Measurements from ENCODE around the gene CDK12. TPM values are rescaled to one million over a fixed set of nuclear protein-coding genes. Genes with fewer than 3 reads are reported as not detected.

The CDK12 gene
- total RNA-seq, 1 experiment from 2014 or later, result 67.0 TPM

DNA sequence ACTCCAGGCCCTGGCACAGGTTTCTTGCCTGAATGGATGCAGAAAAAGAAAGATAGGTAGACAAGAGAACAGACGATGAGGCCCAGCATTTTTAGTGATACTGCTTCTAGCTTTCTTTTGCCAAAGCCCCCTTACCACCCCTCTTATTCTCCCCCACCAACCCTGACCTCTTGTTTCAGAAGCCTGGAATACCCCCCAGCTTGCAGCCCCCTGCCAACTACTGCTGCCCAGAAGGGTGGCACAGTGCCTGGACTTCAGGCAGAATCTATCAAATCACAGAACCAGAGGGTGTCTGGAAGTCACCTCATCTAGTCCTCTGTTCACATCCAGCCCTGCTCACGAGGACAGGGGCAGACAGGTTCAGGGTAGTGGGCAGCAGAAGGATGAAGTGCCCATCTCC, 110.8 kb downstream of the CDK12 start:
- Histone ChIP-seq H3K9me3 (ENCODE audit: low read length) (peaks cover 7% of the 10 kb centered on the region; the same call in 1 of the 2 replicates), H3K9ac (ENCODE audit: low read length) (no peak overlapping the region), H4K20me1 (ENCODE audit: insufficient read depth, low read depth, low read length) (no peaks in the 10 kb centered on the region), H3K27ac (ENCODE audit: low read length) (no peak overlapping the region), H3K79me2 (ENCODE audit: low read length) (no peaks in the 10 kb centered on the region), H2AFZ (ENCODE audit: low read length) (no peak overlapping the region), H3K4me2 (ENCODE audit: low read depth, low read length, poor library complexity, severe bottlenecking) (no peak overlapping the region), H3K9me2 (replicated peaks; ENCODE audit: insufficient read depth, low read length) (no peaks in the 10 kb centered on the region), H3K36me3 (ENCODE audit: insufficient read depth, low read length) (peaks cover 31% of the 10 kb centered on the region), H3K4me3 (ENCODE audit: low read length) (no peak overlapping the region), H3K27me3 (ENCODE audit: low read length) (no peaks in the 10 kb centered on the region), H3K4me1 (ENCODE audit: low read length) (peaks cover 16% of the 10 kb centered on the region)
- no peak for DNase-seq

DNA sequence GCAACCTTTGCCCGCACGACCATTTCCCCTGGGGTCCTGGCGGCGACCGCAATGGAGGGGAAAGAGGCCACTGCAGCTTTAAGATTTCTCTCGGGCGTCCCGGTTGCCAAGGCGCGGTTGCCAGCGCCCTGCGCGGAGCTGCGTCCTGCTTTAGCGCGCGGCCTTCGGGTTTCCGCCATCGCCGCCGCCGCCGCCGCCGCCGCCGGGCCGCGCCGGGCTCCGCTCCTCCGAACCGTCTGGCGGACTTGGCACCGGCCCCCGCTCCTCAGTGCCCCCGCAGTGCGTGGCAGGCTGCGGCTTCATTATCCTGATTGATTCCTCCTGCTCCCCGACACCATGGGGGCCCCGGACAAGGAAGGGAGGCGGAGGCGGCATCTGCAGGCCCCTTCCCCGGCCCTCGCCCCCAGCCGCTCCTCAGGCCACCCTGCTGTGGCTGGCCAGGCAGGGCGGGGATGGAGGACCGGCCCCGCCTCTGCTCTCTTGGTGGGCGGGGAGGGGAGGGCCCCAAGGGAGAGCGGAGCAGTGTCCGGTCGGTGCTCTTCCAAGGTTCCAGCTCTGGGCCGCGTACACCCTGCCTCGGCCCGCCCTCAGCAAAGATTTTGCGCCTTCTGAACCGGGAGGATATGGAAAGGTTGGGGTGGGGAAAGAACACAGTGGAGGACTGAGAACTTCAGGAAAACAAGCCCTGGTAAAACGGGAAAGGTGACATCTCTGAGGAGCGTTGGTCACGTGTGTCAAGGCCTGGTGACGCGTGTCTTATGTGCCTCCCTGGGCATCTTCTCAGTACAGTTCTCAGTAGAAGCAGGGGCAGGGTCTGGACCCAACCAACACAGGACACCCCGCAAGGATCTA, 112.4 kb downstream of the CDK12 start:
- no peaks in the 10 kb centered on the region for H3K27me3 ChIP-seq (ENCODE audit: low read length)
- peaks cover 7% of the 10 kb centered on the region; the same call in 1 of the 2 replicates for H3K9me3 ChIP-seq (ENCODE audit: low read length)
- no peak overlapping the region for H3K27ac ChIP-seq (ENCODE audit: low read length)
- no peaks in the 10 kb centered on the region for H3K79me2 ChIP-seq (ENCODE audit: low read length)
- no peaks in the 10 kb centered on the region for H3K9me2 ChIP-seq (replicated peaks; ENCODE audit: insufficient read depth, low read length)
- H3K4me2 ChIP-seq (ENCODE audit: low read depth, low read length, poor library complexity, severe bottlenecking), result peak overlapping the region; percentile 94
- H3K4me1 ChIP-seq (ENCODE audit: low read length), result peaks cover 16% of the 10 kb centered on the region
- peaks cover 26% of the 10 kb centered on the region for H3K36me3 ChIP-seq (ENCODE audit: insufficient read depth, low read length)
- H3K9ac ChIP-seq (ENCODE audit: low read length), result peak overlapping the region; percentile 86
- H2AFZ ChIP-seq (ENCODE audit: low read length), result peak overlapping the region; percentile 52; the same call in 1 of the 2 replicates
- no peaks in the 10 kb centered on the region for H4K20me1 ChIP-seq (ENCODE audit: insufficient read depth, low read depth, low read length)
- peak overlapping the region; percentile 81 for H3K4me3 ChIP-seq (ENCODE audit: low read length)
- DNase-seq, result peak; percentile 82

DNA sequence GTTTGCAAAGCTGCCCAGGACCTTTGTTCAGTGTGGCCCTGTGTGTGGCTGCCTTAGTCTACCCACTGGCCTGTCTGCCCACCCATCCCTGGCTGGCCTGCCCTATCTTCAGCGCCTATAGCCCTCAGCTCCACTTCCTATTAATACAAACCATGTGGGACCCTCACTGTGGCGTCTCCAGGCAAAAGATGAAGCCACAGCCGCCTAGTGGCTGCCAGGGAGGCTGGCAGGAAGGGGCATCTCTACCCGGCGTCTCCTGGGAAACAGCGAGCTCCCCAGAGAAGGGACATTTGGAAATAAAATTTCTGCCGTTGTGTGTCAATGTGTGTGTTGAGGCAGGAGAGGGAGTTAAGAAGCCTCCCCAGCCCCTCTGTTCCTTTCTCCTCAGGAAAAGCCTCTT, 114.9 kb downstream of the CDK12 start:
- Histone ChIP-seq H3K4me1 (ENCODE audit: low read length) (peaks cover 16% of the 10 kb centered on the region), H3K36me3 (ENCODE audit: insufficient read depth, low read length) (peaks cover 3% of the 10 kb centered on the region), H3K9me3 (ENCODE audit: low read length) (no peaks in the 10 kb centered on the region), H3K27me3 (ENCODE audit: low read length) (no peaks in the 10 kb centered on the region), H4K20me1 (ENCODE audit: insufficient read depth, low read depth, low read length) (no peaks in the 10 kb centered on the region), H3K27ac (ENCODE audit: low read length) (no peak overlapping the region), H3K4me3 (ENCODE audit: low read length) (no peak overlapping the region), H3K9ac (ENCODE audit: low read length) (no peak overlapping the region), H3K4me2 (ENCODE audit: low read depth, low read length, poor library complexity, severe bottlenecking) (no peak overlapping the region), H3K79me2 (ENCODE audit: low read length) (no peaks in the 10 kb centered on the region), H3K9me2 (replicated peaks; ENCODE audit: insufficient read depth, low read length) (no peaks in the 10 kb centered on the region), H2AFZ (ENCODE audit: low read length) (no peak overlapping the region)
- DNase-seq, result peak; percentile 75

DNA sequence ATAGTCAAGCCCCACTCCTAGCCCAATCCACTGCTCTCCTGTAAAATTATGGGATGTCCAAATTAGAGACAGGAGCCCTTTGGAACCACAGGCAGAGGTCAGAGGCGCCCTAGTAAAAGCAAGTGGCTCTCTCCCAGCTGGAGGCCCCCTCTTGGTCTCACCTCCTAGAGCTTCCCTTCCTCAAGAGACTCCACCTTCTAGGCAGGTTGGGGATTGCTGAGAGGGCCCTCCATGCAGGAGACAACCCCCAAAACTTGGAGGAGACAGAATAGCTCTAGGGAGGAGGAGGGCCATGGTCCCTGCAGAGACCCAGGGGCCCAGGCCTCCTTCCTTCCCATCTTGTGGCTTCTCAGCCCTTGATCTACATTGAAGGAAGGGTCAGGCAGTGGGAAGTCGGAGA, 117.0 kb downstream of the CDK12 start:
- Histone ChIP-seq H3K36me3 (ENCODE audit: insufficient read depth, low read length) (no peaks in the 10 kb centered on the region), H3K9me3 (ENCODE audit: low read length) (no peaks in the 10 kb centered on the region), H2AFZ (ENCODE audit: low read length) (no peak overlapping the region), H3K9me2 (replicated peaks; ENCODE audit: insufficient read depth, low read length) (no peaks in the 10 kb centered on the region), H3K27ac (ENCODE audit: low read length) (no peak overlapping the region), H3K27me3 (ENCODE audit: low read length) (no peaks in the 10 kb centered on the region), H4K20me1 (ENCODE audit: insufficient read depth, low read depth, low read length) (no peaks in the 10 kb centered on the region), H3K79me2 (ENCODE audit: low read length) (no peaks in the 10 kb centered on the region), H3K9ac (ENCODE audit: low read length) (no peak overlapping the region), H3K4me2 (ENCODE audit: low read depth, low read length, poor library complexity, severe bottlenecking) (no peak overlapping the region), H3K4me3 (ENCODE audit: low read length) (no peak overlapping the region), H3K4me1 (ENCODE audit: low read length) (peaks cover 16% of the 10 kb centered on the region)
- DNase-seq, result no peak

DNA sequence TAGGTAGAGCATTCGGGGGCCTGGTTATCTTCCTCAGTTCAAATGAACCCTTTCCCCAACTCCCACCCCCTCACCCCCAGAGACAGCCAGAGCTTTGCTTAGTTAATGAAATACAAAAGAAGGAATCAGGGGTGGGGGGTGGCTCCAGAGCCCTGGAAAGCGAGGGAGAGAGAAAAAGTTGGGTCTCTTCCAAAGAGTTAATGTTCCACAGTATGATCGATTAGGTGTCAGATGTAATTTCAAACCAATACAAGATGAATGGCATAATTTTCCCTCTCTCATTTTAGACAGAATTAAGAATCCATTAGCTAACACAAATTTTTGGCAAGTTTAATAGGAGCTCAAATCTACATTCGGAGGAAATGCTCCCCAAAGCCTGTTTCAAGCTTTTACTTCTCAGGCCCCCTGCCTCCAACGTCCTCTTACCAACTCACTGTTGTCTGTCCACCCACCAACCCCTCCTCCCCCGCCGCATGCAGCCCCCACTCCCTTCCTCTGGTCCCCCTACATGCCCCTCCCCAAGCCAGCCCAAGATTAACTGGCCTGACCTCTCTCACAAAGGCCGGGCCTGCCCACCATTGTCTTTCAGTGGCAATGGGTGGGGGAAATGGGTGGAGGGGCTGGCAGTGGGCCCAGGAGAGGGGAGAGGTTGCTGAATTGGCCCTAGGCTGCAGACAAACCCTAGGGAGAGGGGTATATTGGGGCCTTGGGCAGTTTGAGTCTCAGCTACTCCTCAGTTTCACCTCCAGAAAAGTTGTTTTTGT, 118.2 kb downstream of the CDK12 start:
- Histone ChIP-seq H3K79me2 (ENCODE audit: low read length) (no peaks in the 10 kb centered on the region), H3K36me3 (ENCODE audit: insufficient read depth, low read length) (no peaks in the 10 kb centered on the region), H4K20me1 (ENCODE audit: insufficient read depth, low read depth, low read length) (no peaks in the 10 kb centered on the region), H3K9ac (ENCODE audit: low read length) (no peak overlapping the region), H3K27me3 (ENCODE audit: low read length) (no peaks in the 10 kb centered on the region), H3K9me2 (replicated peaks; ENCODE audit: insufficient read depth, low read length) (no peaks in the 10 kb centered on the region), H3K27ac (ENCODE audit: low read length) (no peak overlapping the region), H3K9me3 (ENCODE audit: low read length) (no peaks in the 10 kb centered on the region), H3K4me2 (ENCODE audit: low read depth, low read length, poor library complexity, severe bottlenecking) (no peak overlapping the region), H2AFZ (ENCODE audit: low read length) (no peak overlapping the region), H3K4me1 (ENCODE audit: low read length) (peaks cover 9% of the 10 kb centered on the region), H3K4me3 (ENCODE audit: low read length) (no peak overlapping the region)
- no peak for DNase-seq

DNA sequence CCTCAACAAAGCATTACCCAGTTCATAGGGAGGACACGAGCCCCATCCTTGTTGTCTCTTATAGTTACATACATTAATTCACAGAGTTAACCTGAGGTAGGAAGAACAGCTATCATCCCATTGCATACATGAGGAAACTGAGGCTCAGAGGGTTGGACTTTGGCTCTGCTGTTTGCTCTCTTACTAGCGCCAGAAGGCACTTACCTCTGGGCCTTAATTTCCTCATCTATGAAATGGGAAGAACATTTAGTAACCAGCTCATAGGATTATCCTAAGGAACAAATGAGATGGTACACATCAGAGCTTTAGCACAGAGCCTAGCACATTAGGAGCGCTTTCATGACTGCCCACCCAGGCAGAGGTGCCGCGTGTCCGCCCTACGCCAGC, 118.8 kb downstream of the CDK12 start:
- Histone ChIP-seq H3K4me2 (ENCODE audit: low read depth, low read length, poor library complexity, severe bottlenecking) (no peak overlapping the region), H3K36me3 (ENCODE audit: insufficient read depth, low read length) (no peaks in the 10 kb centered on the region), H2AFZ (ENCODE audit: low read length) (no peak overlapping the region), H3K27ac (ENCODE audit: low read length) (no peak overlapping the region), H3K9me3 (ENCODE audit: low read length) (no peaks in the 10 kb centered on the region), H3K79me2 (ENCODE audit: low read length) (no peaks in the 10 kb centered on the region), H4K20me1 (ENCODE audit: insufficient read depth, low read depth, low read length) (no peaks in the 10 kb centered on the region), H3K4me1 (ENCODE audit: low read length) (peaks cover 9% of the 10 kb centered on the region), H3K27me3 (ENCODE audit: low read length) (no peaks in the 10 kb centered on the region), H3K4me3 (ENCODE audit: low read length) (no peak overlapping the region), H3K9me2 (replicated peaks; ENCODE audit: insufficient read depth, low read length) (no peaks in the 10 kb centered on the region), H3K9ac (ENCODE audit: low read length) (no peak overlapping the region)
- DNase-seq, result no peak

DNA sequence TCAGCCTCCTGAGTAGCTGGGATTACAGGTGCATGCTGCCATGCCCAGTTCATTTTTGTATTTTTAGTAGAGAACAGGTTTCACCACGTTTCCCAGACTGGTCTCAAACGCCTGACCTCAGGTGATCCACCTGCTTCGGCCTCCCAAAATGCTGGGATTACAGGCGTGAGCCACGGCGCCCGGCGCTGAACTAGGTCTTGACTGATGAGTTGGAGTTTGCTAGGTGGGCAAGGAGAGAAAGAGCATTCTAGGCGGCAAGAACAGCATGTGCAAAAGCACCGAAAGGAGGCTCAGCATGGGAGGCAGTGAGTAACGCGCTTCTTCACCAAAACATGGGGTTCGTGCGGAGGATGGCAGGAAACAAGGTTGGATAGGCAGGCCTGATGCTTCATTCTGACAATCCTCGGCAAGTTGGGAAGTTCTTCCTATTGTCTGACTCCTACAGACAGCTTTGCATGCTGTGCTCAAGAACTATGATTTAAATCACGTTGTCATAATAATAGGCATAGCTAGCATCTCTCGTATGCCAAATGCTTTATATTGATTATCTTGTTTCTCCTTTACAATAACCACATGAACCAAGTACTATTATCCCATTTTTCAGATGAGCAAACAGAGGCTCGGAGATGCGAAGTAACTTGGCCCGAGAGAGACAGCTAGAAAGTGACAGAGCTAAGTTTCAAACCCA, 119.9 kb downstream of the CDK12 start:
- Histone ChIP-seq H3K4me2 (ENCODE audit: low read depth, low read length, poor library complexity, severe bottlenecking) (no peak overlapping the region), H3K4me3 (ENCODE audit: low read length) (no peak overlapping the region), H2AFZ (ENCODE audit: low read length) (no peak overlapping the region), H3K9me3 (ENCODE audit: low read length) (no peaks in the 10 kb centered on the region), H3K4me1 (ENCODE audit: low read length) (peaks cover 4% of the 10 kb centered on the region), H3K27ac (ENCODE audit: low read length) (no peak overlapping the region), H3K79me2 (ENCODE audit: low read length) (no peaks in the 10 kb centered on the region), H3K27me3 (ENCODE audit: low read length) (no peaks in the 10 kb centered on the region), H4K20me1 (ENCODE audit: insufficient read depth, low read depth, low read length) (no peaks in the 10 kb centered on the region), H3K36me3 (ENCODE audit: insufficient read depth, low read length) (no peaks in the 10 kb centered on the region), H3K9me2 (replicated peaks; ENCODE audit: insufficient read depth, low read length) (no peaks in the 10 kb centered on the region), H3K9ac (ENCODE audit: low read length) (no peak overlapping the region)
- DNase-seq, result no peak

DNA sequence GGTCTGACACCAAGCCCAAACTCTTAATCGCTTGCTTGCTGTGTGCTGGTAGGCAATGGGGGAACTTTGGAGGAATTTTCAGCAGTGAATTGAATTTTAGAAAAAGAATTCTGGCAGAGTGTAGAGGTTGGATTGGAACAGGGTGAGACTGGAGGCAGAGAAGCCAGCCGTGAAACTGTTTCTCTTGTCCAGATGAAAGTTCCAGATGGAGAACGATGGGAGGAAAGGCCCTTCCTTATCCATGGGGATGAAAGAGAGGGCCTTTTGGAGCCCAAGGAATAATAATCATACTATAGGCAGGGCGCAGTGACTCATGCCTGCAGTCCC, 120.4 kb downstream of the CDK12 start:
- no peak for DNase-seq
- Histone ChIP-seq H3K27ac (ENCODE audit: low read length) (no peak overlapping the region), H4K20me1 (ENCODE audit: insufficient read depth, low read depth, low read length) (no peaks in the 10 kb centered on the region), H3K9ac (ENCODE audit: low read length) (no peak overlapping the region), H3K4me2 (ENCODE audit: low read depth, low read length, poor library complexity, severe bottlenecking) (no peak overlapping the region), H3K36me3 (ENCODE audit: insufficient read depth, low read length) (no peaks in the 10 kb centered on the region), H3K79me2 (ENCODE audit: low read length) (no peaks in the 10 kb centered on the region), H2AFZ (ENCODE audit: low read length) (no peak overlapping the region), H3K27me3 (ENCODE audit: low read length) (no peaks in the 10 kb centered on the region), H3K9me3 (ENCODE audit: low read length) (no peaks in the 10 kb centered on the region), H3K4me3 (ENCODE audit: low read length) (no peak overlapping the region), H3K9me2 (replicated peaks; ENCODE audit: insufficient read depth, low read length) (no peaks in the 10 kb centered on the region), H3K4me1 (ENCODE audit: low read length) (no peaks in the 10 kb centered on the region)
